ENCODE results near the gene SCD5.

Gene SCD5

DNA sequence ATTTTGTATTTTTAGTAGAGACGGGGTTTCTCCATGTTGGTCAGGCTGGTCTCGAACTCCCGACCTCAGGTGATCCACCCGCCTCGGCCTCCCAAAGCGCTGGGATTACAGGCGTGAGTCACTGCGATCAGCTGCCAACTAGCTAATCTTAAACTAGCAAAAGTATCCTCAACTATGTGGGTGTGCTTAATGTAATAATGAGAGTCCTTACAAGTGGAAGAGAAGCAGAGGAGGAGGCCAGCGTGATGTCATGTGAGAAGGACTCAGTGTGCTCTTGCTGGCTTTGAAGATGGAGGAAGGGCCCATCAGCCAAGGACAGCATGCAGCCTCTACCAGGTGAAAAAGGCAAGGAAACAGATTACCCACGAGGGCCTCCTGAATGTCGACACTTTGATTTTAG is 19.6 kb downstream of the SCD5 start:
- H3K27ac ChIP-seq (ENCODE audit: low read depth, low read length, poor library complexity, severe bottlenecking) = no peak overlapping the region
- peaks cover 20% of the 10 kb centered on the region for H3K4me1 ChIP-seq (ENCODE audit: insufficient read depth, low read length, severe bottlenecking)
- no peak overlapping the region for H3K4me2 ChIP-seq (ENCODE audit: low read length)
- H3F3A ChIP-seq (ENCODE audit: insufficient read depth, low read length) = no peaks in the 10 kb centered on the region
- no peak overlapping the region for H2AFZ ChIP-seq (ENCODE audit: low read length)
- no peak overlapping the region for H3K4me3 ChIP-seq (ENCODE audit: low read depth, low read length, poor library complexity, severe bottlenecking)
- TF ChIP-seq, protein P1, sequence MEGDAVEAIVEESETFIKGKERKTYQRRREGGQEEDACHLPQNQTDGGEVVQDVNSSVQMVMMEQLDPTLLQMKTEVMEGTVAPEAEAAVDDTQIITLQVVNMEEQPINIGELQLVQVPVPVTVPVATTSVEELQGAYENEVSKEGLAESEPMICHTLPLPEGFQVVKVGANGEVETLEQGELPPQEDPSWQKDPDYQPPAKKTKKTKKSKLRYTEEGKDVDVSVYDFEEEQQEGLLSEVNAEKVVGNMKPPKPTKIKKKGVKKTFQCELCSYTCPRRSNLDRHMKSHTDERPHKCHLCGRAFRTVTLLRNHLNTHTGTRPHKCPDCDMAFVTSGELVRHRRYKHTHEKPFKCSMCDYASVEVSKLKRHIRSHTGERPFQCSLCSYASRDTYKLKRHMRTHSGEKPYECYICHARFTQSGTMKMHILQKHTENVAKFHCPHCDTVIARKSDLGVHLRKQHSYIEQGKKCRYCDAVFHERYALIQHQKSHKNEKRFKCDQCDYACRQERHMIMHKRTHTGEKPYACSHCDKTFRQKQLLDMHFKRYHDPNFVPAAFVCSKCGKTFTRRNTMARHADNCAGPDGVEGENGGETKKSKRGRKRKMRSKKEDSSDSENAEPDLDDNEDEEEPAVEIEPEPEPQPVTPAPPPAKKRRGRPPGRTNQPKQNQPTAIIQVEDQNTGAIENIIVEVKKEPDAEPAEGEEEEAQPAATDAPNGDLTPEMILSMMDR (IDR thresholded peaks at IDR 0.05; ENCODE audit: low read length) = no peak
- no peak for TF ChIP-seq EZH2 (IDR thresholded peaks at IDR 0.05; ENCODE audit: borderline replicate concordance, low read length)
- no peak overlapping the region for H3K9ac ChIP-seq (ENCODE audit: low read length)
- H3K79me2 ChIP-seq (ENCODE audit: insufficient read depth, low read length) = no peaks in the 10 kb centered on the region
- H3K36me3 ChIP-seq (ENCODE audit: insufficient read depth, low read length) = no peaks in the 10 kb centered on the region
- no peaks in the 10 kb centered on the region for H3K9me3 ChIP-seq (ENCODE audit: low read length)
- H3K9me2 ChIP-seq (ENCODE audit: low read depth, low read length) = no peaks in the 10 kb centered on the region
- no peaks in the 10 kb centered on the region for H4K20me1 ChIP-seq (ENCODE audit: insufficient read depth, low read length)
- H3K27me3 ChIP-seq (ENCODE audit: insufficient read depth, low read length) = no peaks in the 10 kb centered on the region

DNA sequence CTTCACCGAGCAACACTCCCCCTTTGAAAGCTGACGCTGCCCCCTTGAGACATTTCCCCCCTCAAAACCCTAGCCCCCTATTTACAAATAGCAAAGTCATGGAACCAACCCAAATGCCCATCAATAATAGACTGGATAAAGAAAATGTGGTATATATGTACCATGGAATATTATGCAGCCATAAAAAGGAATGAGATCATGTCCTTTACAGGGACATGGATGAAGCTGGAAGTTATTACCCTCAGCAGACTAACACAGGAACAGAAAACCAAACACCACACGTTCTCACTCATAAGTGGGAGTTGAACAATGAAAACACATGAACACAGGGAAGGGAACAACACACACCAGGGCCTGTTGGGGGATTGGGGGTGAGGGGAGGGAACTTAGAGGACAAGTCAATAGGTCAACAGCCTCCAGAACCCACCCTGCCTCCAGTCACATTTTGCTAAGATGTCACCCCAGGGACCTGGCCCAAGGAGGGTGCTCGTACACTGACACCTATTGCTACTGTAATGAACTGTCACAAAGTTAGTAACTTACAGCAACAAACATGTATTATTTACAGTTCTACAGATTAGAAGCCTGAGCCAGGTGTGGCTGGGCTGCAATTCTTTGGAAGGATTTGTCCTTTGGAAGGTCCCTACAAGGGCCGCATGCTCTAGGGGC is 20.6 kb downstream of the SCD5 start:
- Histone ChIP-seq H3K36me3 (ENCODE audit: insufficient read depth, low read length) (no peaks in the 10 kb centered on the region), H3K9ac (ENCODE audit: low read length) (no peak overlapping the region), H3K4me3 (ENCODE audit: low read depth, low read length, poor library complexity, severe bottlenecking) (no peak overlapping the region), H3K4me1 (ENCODE audit: insufficient read depth, low read length, severe bottlenecking) (peaks cover 20% of the 10 kb centered on the region), H3K9me2 (ENCODE audit: low read depth, low read length) (no peaks in the 10 kb centered on the region), H4K20me1 (ENCODE audit: insufficient read depth, low read length) (no peaks in the 10 kb centered on the region), H3F3A (ENCODE audit: insufficient read depth, low read length) (no peaks in the 10 kb centered on the region), H3K79me2 (ENCODE audit: insufficient read depth, low read length) (no peaks in the 10 kb centered on the region), H3K27ac (ENCODE audit: low read depth, low read length, poor library complexity, severe bottlenecking) (no peak overlapping the region), H2AFZ (ENCODE audit: low read length) (no peak overlapping the region), H3K4me2 (ENCODE audit: low read length) (no peak overlapping the region), H3K9me3 (ENCODE audit: low read length) (no peaks in the 10 kb centered on the region), H3K27me3 (ENCODE audit: insufficient read depth, low read length) (no peaks in the 10 kb centered on the region)
- TF ChIP-seq, protein P1 (IDR thresholded peaks at IDR 0.05; ENCODE audit: low read length) = no peak

DNA sequence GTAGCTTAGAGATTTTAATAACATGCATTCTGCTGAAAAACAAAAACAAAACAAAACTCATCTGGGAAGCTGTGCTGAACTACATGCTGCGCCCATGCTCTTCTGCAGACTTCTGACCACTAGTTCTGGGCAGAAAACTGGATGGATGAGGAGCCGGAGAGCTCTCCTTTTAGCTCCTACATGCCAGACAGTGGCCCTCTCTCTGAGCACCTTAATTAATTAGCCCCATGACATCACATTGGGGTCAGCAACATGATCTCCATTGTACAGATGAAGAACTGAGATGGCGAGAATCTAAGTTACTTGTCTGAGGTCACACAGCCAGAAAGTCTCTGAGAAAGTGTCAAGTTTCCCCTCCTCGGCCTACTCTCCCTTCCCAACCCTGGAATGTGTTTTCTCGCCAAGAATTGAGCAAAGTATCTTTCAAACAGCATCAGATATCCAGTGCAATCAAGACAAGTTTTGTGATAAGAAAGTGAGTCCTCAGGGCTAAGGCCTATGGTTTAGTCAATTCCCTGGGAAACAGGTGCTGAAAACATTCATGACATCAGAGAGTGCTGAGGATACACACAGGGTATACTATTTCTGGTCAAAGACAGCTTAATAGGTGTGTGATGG is 21.6 kb downstream of the SCD5 start:
- Histone ChIP-seq H3K9ac (ENCODE audit: low read length) (no peak overlapping the region), H3K27me3 (ENCODE audit: insufficient read depth, low read length) (no peaks in the 10 kb centered on the region), H3K4me3 (ENCODE audit: low read depth, low read length, poor library complexity, severe bottlenecking) (no peak overlapping the region), H3K4me2 (ENCODE audit: low read length) (no peak overlapping the region), H3K9me3 (ENCODE audit: low read length) (no peaks in the 10 kb centered on the region), H3K27ac (ENCODE audit: low read depth, low read length, poor library complexity, severe bottlenecking) (no peak overlapping the region), H3K4me1 (ENCODE audit: insufficient read depth, low read length, severe bottlenecking) (peaks cover 20% of the 10 kb centered on the region), H2AFZ (ENCODE audit: low read length) (no peak overlapping the region), H3F3A (ENCODE audit: insufficient read depth, low read length) (no peaks in the 10 kb centered on the region), H4K20me1 (ENCODE audit: insufficient read depth, low read length) (no peaks in the 10 kb centered on the region), H3K79me2 (ENCODE audit: insufficient read depth, low read length) (no peaks in the 10 kb centered on the region), H3K36me3 (ENCODE audit: insufficient read depth, low read length) (no peaks in the 10 kb centered on the region), H3K9me2 (ENCODE audit: low read depth, low read length) (no peaks in the 10 kb centered on the region)
- TF ChIP-seq EZH2 (IDR thresholded peaks at IDR 0.05; ENCODE audit: borderline replicate concordance, low read length) = no peak
- TF ChIP-seq, protein P1 (IDR thresholded peaks at IDR 0.05; ENCODE audit: low read length) = no peak
